ENCODE data around the gene PLPPR3. TPM values are rescaled to one million over a fixed set of nuclear protein-coding genes. Genes with fewer than 3 reads are reported as not detected.

PLPPR3 gene
- total RNA-seq, 1 experiment from 2014 or later = 57.9 TPM

- H3K79me1 ChIP-seq (ENCODE audit: insufficient read depth, low read depth, low read length, poor library complexity, severe bottlenecking) = no peaks in the 10 kb centered on the region
- Mint-ChIP-seq H3K36me3 (ENCODE audit: insufficient read depth in 1 of 3, low read depth in 3 of 3) (peaks cover 0 to 4% (median 1%) of the 10 kb centered on the region in 3 experiments; a peak in 4 of 7 replicates), H3K4me1 (no peaks in the 10 kb centered on the region), H3K27me3 (ENCODE audit: low read depth) (peaks cover 5% of the 10 kb centered on the region), H3K9me3 (peaks cover 6 to 10% of the 10 kb centered on the region in 2 experiments; a peak in 3 of 5 replicates), H3K27ac (no peak overlapping the region), H3K4me3 (no peak overlapping the region)
- no peaks in the 10 kb centered on the region for H4K20me1 ChIP-seq (ENCODE audit: control insufficient read depth, insufficient read depth, insufficient read length)
- TF ChIP-seq, protein P1, sequence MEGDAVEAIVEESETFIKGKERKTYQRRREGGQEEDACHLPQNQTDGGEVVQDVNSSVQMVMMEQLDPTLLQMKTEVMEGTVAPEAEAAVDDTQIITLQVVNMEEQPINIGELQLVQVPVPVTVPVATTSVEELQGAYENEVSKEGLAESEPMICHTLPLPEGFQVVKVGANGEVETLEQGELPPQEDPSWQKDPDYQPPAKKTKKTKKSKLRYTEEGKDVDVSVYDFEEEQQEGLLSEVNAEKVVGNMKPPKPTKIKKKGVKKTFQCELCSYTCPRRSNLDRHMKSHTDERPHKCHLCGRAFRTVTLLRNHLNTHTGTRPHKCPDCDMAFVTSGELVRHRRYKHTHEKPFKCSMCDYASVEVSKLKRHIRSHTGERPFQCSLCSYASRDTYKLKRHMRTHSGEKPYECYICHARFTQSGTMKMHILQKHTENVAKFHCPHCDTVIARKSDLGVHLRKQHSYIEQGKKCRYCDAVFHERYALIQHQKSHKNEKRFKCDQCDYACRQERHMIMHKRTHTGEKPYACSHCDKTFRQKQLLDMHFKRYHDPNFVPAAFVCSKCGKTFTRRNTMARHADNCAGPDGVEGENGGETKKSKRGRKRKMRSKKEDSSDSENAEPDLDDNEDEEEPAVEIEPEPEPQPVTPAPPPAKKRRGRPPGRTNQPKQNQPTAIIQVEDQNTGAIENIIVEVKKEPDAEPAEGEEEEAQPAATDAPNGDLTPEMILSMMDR (conservative IDR thresholded peaks at IDR 0.05) = no peak
- H3K18ac ChIP-seq (ENCODE audit: insufficient read length, low read depth, low read length) = no peak overlapping the region
- no peak overlapping the region for H3K23ac ChIP-seq (ENCODE audit: insufficient read length, low read depth, low read length)
- H2BK12ac ChIP-seq (ENCODE audit: insufficient read length, low read depth, low read length) = no peak overlapping the region
- WGBS (ENCODE audit: extremely low coverage, insufficient read length, low lambda C conversion rate) = no CpG with 5 or more reads among the region's 12 CpGs
- no peaks in the 10 kb centered on the region for H3K27me3 ChIP-seq (ENCODE audit: insufficient read depth, low read length)
- no peak overlapping the region for H2AK5ac ChIP-seq (ENCODE audit: insufficient read length, low read length)
- no peak for DNase-seq
- no peak overlapping the region for H3T11ph ChIP-seq (ENCODE audit: low read length)
- H4K91ac ChIP-seq (ENCODE audit: insufficient read length, low read depth, low read length) = no peak overlapping the region
- no peak overlapping the region for H3K56ac ChIP-seq (ENCODE audit: insufficient read length, low read depth, low read length)
- no peak overlapping the region for H2BK15ac ChIP-seq (ENCODE audit: low read depth, low read length)
- H3K4me2 ChIP-seq (ENCODE audit: insufficient read depth, insufficient read length, low read length) = no peak overlapping the region
- H2BK20ac ChIP-seq (ENCODE audit: low read depth, low read length, poor library complexity, severe bottlenecking) = no peak overlapping the region
- no peaks in the 10 kb centered on the region for H3K9me3 ChIP-seq (ENCODE audit: control insufficient read depth, low read depth, low read length)
- H3K4ac ChIP-seq (ENCODE audit: low read depth, low read length) = no peak overlapping the region
- no peak overlapping the region for H2BK5ac ChIP-seq (ENCODE audit: insufficient read length, low read length)
- no peak overlapping the region for H3K14ac ChIP-seq (ENCODE audit: insufficient read depth, low read length)
- no peak overlapping the region for H2AFZ ChIP-seq (ENCODE audit: low read length)
- H4K5ac ChIP-seq (ENCODE audit: insufficient read length, low read depth, low read length) = no peak overlapping the region
- no peak overlapping the region for H4K8ac ChIP-seq (replicated peaks; ENCODE audit: insufficient read length, low read depth, low read length)
- H3K4me1 ChIP-seq (ENCODE audit: insufficient read depth, low read length) = no peaks in the 10 kb centered on the region
- H3K79me2 ChIP-seq (ENCODE audit: insufficient read depth, low read length) = no peaks in the 10 kb centered on the region
- H3K9ac ChIP-seq (ENCODE audit: extremely low read depth, insufficient read length, low read length) = no peak overlapping the region
- no peak overlapping the region for H3K27ac ChIP-seq (ENCODE audit: insufficient read length, low read depth, low read length)
- no peaks in the 10 kb centered on the region for H3K23me2 ChIP-seq (ENCODE audit: insufficient read length, low read depth, low read length, poor library complexity, severe bottlenecking)
- no peak overlapping the region for H2BK120ac ChIP-seq (ENCODE audit: low read depth, low read length, poor library complexity, severe bottlenecking)
Measured at GRCh38 chr19:764301-764700, 57.5 kb downstream of the PLPPR3 start.

All from H9 (cell line).